Esophagus muscularis mucosa (tissue), 4 donors: ENCODE measurements around the gene DEK. TPM values are rescaled to one million over a fixed set of nuclear protein-coding genes. Genes with fewer than 3 reads are reported as not detected.

Experiments
- DNase-seq: peaks from one replicate; pipeline ENCODE4 v3.0.0-alpha.2; 2017; ENCODE audit errors: extremely low spot score
- H3K27ac ChIP-seq, 4 donors: fragments of 200-600 bp; sonication (generic); replicated peaks in 1 of 4; 1 replicate in 3 of 4; 2 replicates in 1 of 4; pipeline ENCODE4 v1.5.1; 2016 to 2019; ENCODE audit warnings: mild to moderate bottlenecking in 1 of 4
- H3K27me3 ChIP-seq, 4 donors: fragments of 200-600 bp; sonication (generic); one replicate each; pipeline versions ENCODE4 v1.5.1 to v1.6.0; 2016 to 2019
- H3K36me3 ChIP-seq, 4 donors: fragments of 200-600 bp; sonication (generic); one replicate each; pipeline ENCODE4 v1.5.1; 2016 to 2019
- H3K4me1 ChIP-seq, 4 donors: fragments of 200-600 bp; sonication (generic); one replicate each; pipeline ENCODE4 v1.5.1; 2016 to 2019
- H3K4me3 ChIP-seq, 4 donors: fragments of 200-600 bp; sonication (generic); 1 replicate in 2 of 4; 2 replicates in 2 of 4; pipeline ENCODE4 v1.5.1; 2016 to 2019; ENCODE audit warnings: mild to moderate bottlenecking in 4 of 4, moderate library complexity in 1 of 4
- H3K9me3 ChIP-seq, 4 donors: fragments of 200-600 bp; sonication (generic); 1 replicate in 3 of 4; 2 replicates in 1 of 4; pipeline ENCODE4 v1.5.1; 2016 to 2019
- EP300 ChIP-seq: sonication (generic); formaldehyde crosslinking; IDR thresholded peaks from one replicate; pipeline ENCODE4 v1.6.1; 2017; ENCODE audit warnings: antibody characterized with exemption
- POLR2A ChIP-seq: fragments of 450-650 bp; IDR thresholded peaks from one replicate; pipeline ENCODE4 v1.6.1; 2017; ENCODE audit warnings: antibody characterized with exemption, moderate library complexity, mild to moderate bottlenecking, low read depth
- POLR2AphosphoS5 ChIP-seq, 2 donors: sonication (generic); formaldehyde crosslinking; IDR thresholded peaks; one replicate each; pipeline ENCODE4 v1.6.1; 2017; ENCODE audit warnings: antibody characterized with exemption in 2 of 2
- WGBS: methylation state at CpG from one replicate; pipeline ENCODE4 v1.1.5; 2018; 5-methylcytosine and 5-hydroxymethylcytosine counted together
- intact Hi-C: fragments of 100-400 bp; cut with DNase I; formaldehyde crosslinking; loops from one replicate; pipeline ENCODE4 v1.15.1; 2023
- total RNA-seq, 4 donors: library from RNA; depleted of rRNA; stranded (reverse); fragments of >200 nt; gene quantifications; one replicate each; pipeline versions ENCODE4 v1.1.0 to v1.2.1, GENCODE V29; 2016
- TF ChIP-seq, protein P1 (sequence below), 3 experiments: fragments of 200-600 bp in 2 of 3; fragments of 450-650 bp in 1 of 3; sonication (generic) in 2 of 3; IDR thresholded peaks; one replicate each; pipeline ENCODE4 v1.5.1; 2017 to 2019; ENCODE audit warnings: antibody characterized with exemption in 3 of 3, mild to moderate bottlenecking in 2 of 3, moderate library complexity in 1 of 3

Gene DEK
- total RNA-seq, 4 donors from 2014 or later, result 134 to 189 (median 142) TPM

DNA sequence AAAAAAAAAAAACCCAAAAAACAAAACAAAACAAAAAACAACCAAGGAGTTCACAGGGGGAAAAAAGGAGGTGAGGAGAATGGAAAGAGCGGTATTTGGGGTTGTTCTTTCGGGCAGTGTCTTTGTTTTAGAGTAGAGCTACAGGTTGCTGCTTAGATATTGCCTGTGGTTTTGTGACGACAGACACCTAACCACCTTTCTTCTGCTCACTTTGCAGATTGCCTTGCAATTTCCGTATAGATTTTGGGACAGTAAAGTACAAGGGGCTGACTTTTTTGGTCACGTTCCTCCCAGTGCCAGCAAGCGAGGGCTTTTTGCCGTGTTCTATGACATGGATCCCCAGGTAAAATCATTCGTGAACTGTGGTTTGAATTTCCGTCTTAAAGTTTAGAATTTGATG lies 50.9 kb downstream of the DEK start:
- no peaks in the 10 kb centered on the region for H3K9me3 ChIP-seq
- no peak for DNase-seq
- H3K36me3 ChIP-seq, result peaks cover 20 to 60% (median 42%) of the 10 kb centered on the region in 4 donors
- TF ChIP-seq POLR2AphosphoS5 (IDR thresholded peaks at IDR 0.05), result no peak
- no peak for TF ChIP-seq EP300
- no peak for TF ChIP-seq POLR2A
- TF ChIP-seq, protein P1, sequence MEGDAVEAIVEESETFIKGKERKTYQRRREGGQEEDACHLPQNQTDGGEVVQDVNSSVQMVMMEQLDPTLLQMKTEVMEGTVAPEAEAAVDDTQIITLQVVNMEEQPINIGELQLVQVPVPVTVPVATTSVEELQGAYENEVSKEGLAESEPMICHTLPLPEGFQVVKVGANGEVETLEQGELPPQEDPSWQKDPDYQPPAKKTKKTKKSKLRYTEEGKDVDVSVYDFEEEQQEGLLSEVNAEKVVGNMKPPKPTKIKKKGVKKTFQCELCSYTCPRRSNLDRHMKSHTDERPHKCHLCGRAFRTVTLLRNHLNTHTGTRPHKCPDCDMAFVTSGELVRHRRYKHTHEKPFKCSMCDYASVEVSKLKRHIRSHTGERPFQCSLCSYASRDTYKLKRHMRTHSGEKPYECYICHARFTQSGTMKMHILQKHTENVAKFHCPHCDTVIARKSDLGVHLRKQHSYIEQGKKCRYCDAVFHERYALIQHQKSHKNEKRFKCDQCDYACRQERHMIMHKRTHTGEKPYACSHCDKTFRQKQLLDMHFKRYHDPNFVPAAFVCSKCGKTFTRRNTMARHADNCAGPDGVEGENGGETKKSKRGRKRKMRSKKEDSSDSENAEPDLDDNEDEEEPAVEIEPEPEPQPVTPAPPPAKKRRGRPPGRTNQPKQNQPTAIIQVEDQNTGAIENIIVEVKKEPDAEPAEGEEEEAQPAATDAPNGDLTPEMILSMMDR (IDR thresholded peaks at IDR 0.05), result no peak
- WGBS, result 93% methylated on average over 9 of the region's 9 CpGs
- peaks cover 0 to 9% (median 5%) of the 10 kb centered on the region in 4 donors for H3K4me1 ChIP-seq
- H3K4me3 ChIP-seq, result no peak overlapping the region
- no peaks in the 10 kb centered on the region for H3K27me3 ChIP-seq
- H3K27ac ChIP-seq, result no peak overlapping the region
- intact Hi-C loops, result no loop called here

DNA sequence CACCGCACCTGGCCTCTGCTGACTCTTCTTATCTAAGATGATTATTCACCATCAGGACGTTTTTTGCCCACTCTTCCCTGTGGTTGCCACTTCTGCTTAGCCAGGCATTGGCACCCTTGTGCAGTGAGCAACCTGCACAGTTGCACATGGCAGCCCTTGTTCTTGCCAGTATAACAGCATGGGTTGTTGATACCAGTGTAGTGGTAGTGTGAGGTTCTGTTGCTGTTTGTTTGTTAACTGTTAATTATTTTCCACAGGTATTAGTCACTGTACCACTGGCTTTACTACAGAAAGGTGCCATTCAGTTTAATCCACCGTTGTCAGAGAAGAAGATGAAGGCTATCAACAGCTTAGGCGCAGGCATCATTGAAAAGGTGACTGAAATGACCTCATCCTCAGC lies 52.1 kb downstream of the DEK start:
- intact Hi-C loops, result no loop called here
- Histone ChIP-seq H3K27me3 (no peaks in the 10 kb centered on the region), H3K36me3 (peaks cover 12 to 57% (median 36%) of the 10 kb centered on the region in 4 donors), H3K4me3 (no peak overlapping the region), H3K4me1 (peaks cover 4 to 17% (median 11%) of the 10 kb centered on the region in 4 donors), H3K27ac (no peak overlapping the region), H3K9me3 (no peaks in the 10 kb centered on the region)
- TF ChIP-seq POLR2AphosphoS5 (IDR thresholded peaks at IDR 0.05), result no peak
- no peak for TF ChIP-seq POLR2A
- TF ChIP-seq EP300, result no peak
- TF ChIP-seq, protein P1 (IDR thresholded peaks at IDR 0.05), result no peak
- 94% methylated on average over 4 of the region's 4 CpGs for WGBS
- no peak for DNase-seq

DNA sequence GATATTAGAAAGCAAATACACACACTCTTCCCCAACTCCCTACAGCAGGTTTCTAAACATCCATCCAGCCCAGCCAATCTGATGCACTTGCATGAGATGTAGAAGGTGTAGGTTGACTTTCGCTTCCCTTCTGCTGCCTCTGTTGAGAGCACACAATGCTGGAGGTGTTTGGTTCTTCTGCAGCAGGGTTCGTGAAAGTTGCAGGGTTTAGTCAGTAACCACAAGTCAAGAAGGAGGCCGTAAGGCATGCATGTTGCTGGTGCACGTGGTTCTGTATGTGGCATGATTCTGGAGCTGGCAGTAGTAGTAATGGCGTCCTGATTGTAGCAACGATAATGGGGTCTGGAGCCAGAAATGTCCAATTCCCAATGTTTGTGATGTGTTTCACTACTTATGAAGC lies 53.0 kb downstream of the DEK start:
- H3K36me3 ChIP-seq, result peaks cover 6 to 60% (median 39%) of the 10 kb centered on the region in 4 donors
- H3K9me3 ChIP-seq, result no peaks in the 10 kb centered on the region
- WGBS, result 93% methylated on average over 6 of the region's 6 CpGs
- H3K27me3 ChIP-seq, result no peaks in the 10 kb centered on the region
- intact Hi-C loops, result no loop called here
- TF ChIP-seq POLR2A (no peak), POLR2AphosphoS5 (IDR thresholded peaks at IDR 0.05) (no peak)
- TF ChIP-seq, protein P1 (IDR thresholded peaks at IDR 0.05), result no peak
- no peak overlapping the region for H3K27ac ChIP-seq
- DNase-seq, result no peak
- H3K4me1 ChIP-seq, result peaks cover 4 to 19% (median 13%) of the 10 kb centered on the region in 4 donors
- no peak overlapping the region for H3K4me3 ChIP-seq

DNA sequence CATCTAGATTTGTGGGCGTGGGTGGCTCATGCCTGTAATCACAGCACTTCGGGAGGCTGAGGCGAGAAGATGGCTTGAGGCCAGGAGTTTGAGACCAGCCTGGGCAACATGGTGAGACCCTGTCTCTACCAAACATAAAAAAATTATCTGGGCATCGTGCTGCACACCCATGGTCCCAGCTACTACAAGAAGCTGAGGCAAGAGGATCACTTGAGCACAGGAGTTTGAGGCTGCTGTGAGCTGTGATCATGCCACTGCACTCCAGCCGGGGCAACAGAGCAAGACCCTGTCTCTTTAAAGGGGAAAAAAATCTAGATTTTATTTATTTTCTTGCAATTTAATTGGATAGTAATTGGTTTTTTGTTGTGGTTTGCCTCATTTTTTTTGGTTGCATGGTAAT lies 53.6 kb downstream of the DEK start:
- Histone ChIP-seq H3K4me3 (no peak overlapping the region), H3K27me3 (no peaks in the 10 kb centered on the region), H3K27ac (no peak overlapping the region), H3K9me3 (no peaks in the 10 kb centered on the region), H3K4me1 (peaks cover 4 to 19% (median 13%) of the 10 kb centered on the region in 4 donors), H3K36me3 (peaks cover 6 to 67% (median 39%) of the 10 kb centered on the region in 4 donors)
- 91% methylated on average over 5 of the region's 5 CpGs for WGBS
- DNase-seq, result no peak
- intact Hi-C loops, result no loop called here
- TF ChIP-seq POLR2A (no peak), POLR2AphosphoS5 (IDR thresholded peaks at IDR 0.05) (no peak), EP300 (no peak)
- TF ChIP-seq, protein P1 (IDR thresholded peaks at IDR 0.05), result no peak
